ENCODE data around the gene GNB1L. TPM values are rescaled to one million over a fixed set of nuclear protein-coding genes. Genes with fewer than 3 reads are reported as not detected.

The GNB1L gene
- total RNA-seq, 1 experiment from 2014 or later = 17.9 TPM

GRCh38 chr22:19802001-19802893 lies 52.4 kb downstream of the GNB1L start:
- TF ChIP-seq CTCF (conservative IDR thresholded peaks at IDR 0.05; ENCODE audit: low read depth, low read length) = no peak
- Histone ChIP-seq H3K27me3 (replicated peaks; ENCODE audit: insufficient read depth, low read depth, low read length, poor library complexity) (no peaks in the 10 kb centered on the region), H3K27ac (ENCODE audit: low read depth, low read length, poor library complexity, severe bottlenecking) (no peak overlapping the region), H3K36me3 (ENCODE audit: insufficient read depth, low read length, poor library complexity, severe bottlenecking) (no peaks in the 10 kb centered on the region), H3K9me3 (ENCODE audit: low read depth, low read length, poor library complexity, severe bottlenecking) (no peaks in the 10 kb centered on the region), H3K4me1 (ENCODE audit: insufficient read depth, low read length, poor library complexity, severe bottlenecking) (peaks cover 21% of the 10 kb centered on the region), H3K4me3 (ENCODE audit: low read depth, low read length, poor library complexity, severe bottlenecking) (no peak overlapping the region)
- CTCF ChIA-PET = no interaction called here
- no TSS peak for BruUV-seq (replicated peaks)
- DNase-seq (ENCODE audit: low spot score) = no peak
- POLR2A ChIA-PET (ENCODE audit: low non-redundant PET) = no interaction called here
- intact Hi-C loops (cut with micrococcal nuclease; ENCODE audit: unreplicated experiment) = no loop called here

- DNase-seq (ENCODE audit: low spot score) = no peak
- H3K4me1 ChIP-seq (ENCODE audit: insufficient read depth, low read length, poor library complexity, severe bottlenecking) = peaks cover 15% of the 10 kb centered on the region
- no TSS peak for BruUV-seq (replicated peaks)
- no peaks in the 10 kb centered on the region for H3K36me3 ChIP-seq (ENCODE audit: insufficient read depth, low read length, poor library complexity, severe bottlenecking)
- H3K27ac ChIP-seq (ENCODE audit: low read depth, low read length, poor library complexity, severe bottlenecking) = no peak overlapping the region
- no peaks in the 10 kb centered on the region for H3K27me3 ChIP-seq (replicated peaks; ENCODE audit: insufficient read depth, low read depth, low read length, poor library complexity)
- no peak overlapping the region for H3K4me3 ChIP-seq (ENCODE audit: low read depth, low read length, poor library complexity, severe bottlenecking)
- no peaks in the 10 kb centered on the region for H3K9me3 ChIP-seq (ENCODE audit: low read depth, low read length, poor library complexity, severe bottlenecking)
- CTCF ChIA-PET = interaction anchor here (0.6 kb wide), 1 partner anchor 88 kb away, joined by 4 read pairs; no protein-coding TSS in a partner anchor
- intact Hi-C loops (cut with micrococcal nuclease; ENCODE audit: unreplicated experiment) = no loop called here
- POLR2A ChIA-PET (ENCODE audit: low non-redundant PET) = no interaction called here
- no peak for TF ChIP-seq EZH2 (IDR thresholded peaks at IDR 0.05; ENCODE audit: borderline replicate concordance, low read depth, low read length, poor library complexity, severe bottlenecking)
- TF ChIP-seq CTCF (conservative IDR thresholded peaks at IDR 0.05; ENCODE audit: low read depth, low read length) = no peak
Observed at GRCh38 chr22:19801340-19802000, 53.2 kb downstream of the GNB1L start.

GRCh38 chr22:19800761-19801244 lies 53.9 kb downstream of the GNB1L start:
- H3K27ac ChIP-seq (ENCODE audit: low read depth, low read length, poor library complexity, severe bottlenecking) = no peak overlapping the region
- no peak for DNase-seq (ENCODE audit: low spot score)
- no peaks in the 10 kb centered on the region for H3K36me3 ChIP-seq (ENCODE audit: insufficient read depth, low read length, poor library complexity, severe bottlenecking)
- no peak overlapping the region for H3K4me3 ChIP-seq (ENCODE audit: low read depth, low read length, poor library complexity, severe bottlenecking)
- CTCF ChIA-PET = interaction anchor here (0.6 kb wide), 1 partner anchor 87 kb away, joined by 4 read pairs; no protein-coding TSS in a partner anchor
- intact Hi-C loops (cut with micrococcal nuclease; ENCODE audit: unreplicated experiment) = no loop called here
- peaks cover 9% of the 10 kb centered on the region for H3K4me1 ChIP-seq (ENCODE audit: insufficient read depth, low read length, poor library complexity, severe bottlenecking)
- BruUV-seq (replicated peaks) = no TSS peak
- POLR2A ChIA-PET (ENCODE audit: low non-redundant PET) = no interaction called here
- H3K27me3 ChIP-seq (replicated peaks; ENCODE audit: insufficient read depth, low read depth, low read length, poor library complexity) = no peaks in the 10 kb centered on the region
- peak; percentile 25; the same call in 1 of the 2 replicates for TF ChIP-seq CTCF (conservative IDR thresholded peaks at IDR 0.05; ENCODE audit: low read depth, low read length)
- no peak for TF ChIP-seq EZH2 (IDR thresholded peaks at IDR 0.05; ENCODE audit: borderline replicate concordance, low read depth, low read length, poor library complexity, severe bottlenecking)
- no peaks in the 10 kb centered on the region for H3K9me3 ChIP-seq (ENCODE audit: low read depth, low read length, poor library complexity, severe bottlenecking)

Measured in A673 (cell line).